ENCODE data around the gene CPT1B. TPM values are rescaled to one million over a fixed set of nuclear protein-coding genes. Genes with fewer than 3 reads are reported as not detected.

Gene CPT1B
- total RNA-seq, 1 experiment from 2014 or later, result 13.1 TPM

DNA sequence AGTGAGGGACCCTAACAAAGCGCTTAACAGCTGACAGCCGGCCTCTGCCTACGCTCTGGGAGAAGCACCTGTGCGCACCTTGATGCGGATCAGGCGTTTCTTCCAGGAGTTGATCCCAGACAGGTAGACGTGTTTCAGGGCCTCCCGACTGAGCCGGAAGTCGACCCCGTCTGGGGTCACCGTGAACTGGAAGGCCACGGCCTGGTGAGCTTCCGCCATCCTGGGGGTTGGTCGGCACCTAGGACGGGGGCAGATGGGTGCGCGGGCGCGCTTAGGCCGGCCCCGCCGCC lies 585 bp downstream of the CPT1B start:
- no peak for ATAC-seq

DNA sequence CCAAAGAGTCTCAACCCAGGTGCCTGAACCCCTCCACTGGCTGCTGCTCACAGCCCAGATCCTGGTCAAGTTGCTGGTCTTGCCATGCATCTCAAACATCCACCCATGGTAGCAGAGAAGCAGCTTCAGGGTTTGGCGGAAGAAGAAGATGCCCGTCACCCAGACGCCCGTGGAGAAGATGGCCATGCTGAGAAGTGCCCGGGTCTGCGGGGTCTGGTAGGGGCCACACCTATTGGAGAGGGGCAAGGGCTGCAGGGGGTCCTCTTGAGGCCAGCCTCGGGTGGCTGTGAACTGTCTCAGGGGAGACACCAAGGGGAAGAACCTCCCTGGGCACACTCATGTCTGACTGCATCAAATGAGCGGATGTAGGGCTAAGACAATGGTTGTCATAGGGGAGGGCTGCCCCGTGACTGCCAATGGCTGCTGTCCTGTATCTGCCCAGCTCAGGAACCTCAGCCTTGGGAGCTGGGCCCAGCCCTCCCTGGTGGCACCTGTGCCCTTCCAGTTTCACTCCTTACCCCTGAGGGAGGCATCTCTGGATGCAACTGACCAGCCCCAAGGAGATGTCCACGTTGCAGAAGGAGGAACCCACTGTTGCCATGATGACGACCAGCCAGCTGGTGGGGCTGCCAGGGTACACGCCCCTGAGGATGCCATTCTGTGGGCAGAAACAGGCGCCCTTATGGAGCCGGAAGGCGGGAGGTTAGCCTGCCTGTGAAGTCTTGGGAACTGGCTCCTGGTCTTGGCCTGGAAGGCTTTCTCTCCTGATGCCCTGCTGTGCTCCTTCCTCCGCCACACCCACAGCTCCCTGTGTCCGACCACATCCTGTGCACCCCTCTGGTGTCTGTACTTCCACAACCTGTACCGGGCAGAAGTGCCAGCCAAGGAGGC lies 1.2 kb downstream of the CPT1B start:
- Histone ChIP-seq H3K4me1 (ENCODE audit: insufficient read depth, low read length) (peaks cover 5% of the 10 kb centered on the region), H3K36me3 (ENCODE audit: low read depth, low read length) (no peaks in the 10 kb centered on the region), H3K9me2 (replicated peaks; ENCODE audit: low read length) (no peaks in the 10 kb centered on the region), H3K79me2 (ENCODE audit: low read length) (peaks cover 11% of the 10 kb centered on the region), H3K27me3 (ENCODE audit: low read length) (no peaks in the 10 kb centered on the region), H4K20me1 (ENCODE audit: low read length) (no peaks in the 10 kb centered on the region), H3K27ac (ENCODE audit: low read length) (no peak overlapping the region), H2AFZ (ENCODE audit: low read length) (no peak overlapping the region), H3F3A (ENCODE audit: low read length, unreplicated experiment) (no peaks in the 10 kb centered on the region), H3K4me2 (ENCODE audit: low read length) (no peak overlapping the region), H3K9me3 (ENCODE audit: low read length) (no peaks in the 10 kb centered on the region), H3K9ac (ENCODE audit: low read length) (no peak overlapping the region), H3K4me3 (ENCODE audit: low read length) (no peak overlapping the region)
- intact Hi-C loops (cut with micrococcal nuclease), result loop anchor here (1.0 kb wide), 1 partner anchor 43 kb away; no protein-coding TSS in a partner anchor
- TF ChIP-seq EZH2phosphoT487 (IDR thresholded peaks at IDR 0.05; ENCODE audit: borderline replicate concordance, low read length) (no peak), EZH2 (IDR thresholded peaks at IDR 0.05; ENCODE audit: low read length, unreplicated experiment) (no peak)
- TF ChIP-seq, protein P1, sequence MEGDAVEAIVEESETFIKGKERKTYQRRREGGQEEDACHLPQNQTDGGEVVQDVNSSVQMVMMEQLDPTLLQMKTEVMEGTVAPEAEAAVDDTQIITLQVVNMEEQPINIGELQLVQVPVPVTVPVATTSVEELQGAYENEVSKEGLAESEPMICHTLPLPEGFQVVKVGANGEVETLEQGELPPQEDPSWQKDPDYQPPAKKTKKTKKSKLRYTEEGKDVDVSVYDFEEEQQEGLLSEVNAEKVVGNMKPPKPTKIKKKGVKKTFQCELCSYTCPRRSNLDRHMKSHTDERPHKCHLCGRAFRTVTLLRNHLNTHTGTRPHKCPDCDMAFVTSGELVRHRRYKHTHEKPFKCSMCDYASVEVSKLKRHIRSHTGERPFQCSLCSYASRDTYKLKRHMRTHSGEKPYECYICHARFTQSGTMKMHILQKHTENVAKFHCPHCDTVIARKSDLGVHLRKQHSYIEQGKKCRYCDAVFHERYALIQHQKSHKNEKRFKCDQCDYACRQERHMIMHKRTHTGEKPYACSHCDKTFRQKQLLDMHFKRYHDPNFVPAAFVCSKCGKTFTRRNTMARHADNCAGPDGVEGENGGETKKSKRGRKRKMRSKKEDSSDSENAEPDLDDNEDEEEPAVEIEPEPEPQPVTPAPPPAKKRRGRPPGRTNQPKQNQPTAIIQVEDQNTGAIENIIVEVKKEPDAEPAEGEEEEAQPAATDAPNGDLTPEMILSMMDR (conservative IDR thresholded peaks at IDR 0.05; ENCODE audit: low read depth, low read length), result no peak
- ATAC-seq, result no peak
- no peak for DNase-seq
- CTCF ChIA-PET, result no interaction called here
- POLR2A ChIA-PET (ENCODE audit: unreplicated experiment), result no interaction called here
- no TSS peak for BruUV-seq (replicated peaks)

More for the DNA sequence above, 585 bp downstream of the CPT1B start:
- no TSS peak for BruUV-seq (replicated peaks)
- no peaks in the 10 kb centered on the region for H3K36me3 ChIP-seq (ENCODE audit: low read depth, low read length)
- POLR2A ChIA-PET (ENCODE audit: unreplicated experiment), result no interaction called here
- H3K9me3 ChIP-seq (ENCODE audit: low read length), result no peaks in the 10 kb centered on the region
- H4K20me1 ChIP-seq (ENCODE audit: low read length), result no peaks in the 10 kb centered on the region
- TF ChIP-seq EZH2phosphoT487 (IDR thresholded peaks at IDR 0.05; ENCODE audit: borderline replicate concordance, low read length) (no peak), EZH2 (IDR thresholded peaks at IDR 0.05; ENCODE audit: low read length, unreplicated experiment) (no peak)
- TF ChIP-seq, protein P1 (conservative IDR thresholded peaks at IDR 0.05; ENCODE audit: low read depth, low read length), result no peak
- no peaks in the 10 kb centered on the region for H3K27me3 ChIP-seq (ENCODE audit: low read length)
- H3K4me3 ChIP-seq (ENCODE audit: low read length), result no peak overlapping the region
- H3F3A ChIP-seq (ENCODE audit: low read length, unreplicated experiment), result no peaks in the 10 kb centered on the region
- no peak for DNase-seq
- H3K9me2 ChIP-seq (replicated peaks; ENCODE audit: low read length), result no peaks in the 10 kb centered on the region
- CTCF ChIA-PET, result no interaction called here
- no peak overlapping the region for H2AFZ ChIP-seq (ENCODE audit: low read length)
- peaks cover 5% of the 10 kb centered on the region for H3K4me1 ChIP-seq (ENCODE audit: insufficient read depth, low read length)
- peaks cover 11% of the 10 kb centered on the region for H3K79me2 ChIP-seq (ENCODE audit: low read length)
- H3K27ac ChIP-seq (ENCODE audit: low read length), result no peak overlapping the region
- H3K4me2 ChIP-seq (ENCODE audit: low read length), result no peak overlapping the region
- intact Hi-C loops (cut with micrococcal nuclease), result no loop called here
- H3K9ac ChIP-seq (ENCODE audit: low read length), result no peak overlapping the region

DNA sequence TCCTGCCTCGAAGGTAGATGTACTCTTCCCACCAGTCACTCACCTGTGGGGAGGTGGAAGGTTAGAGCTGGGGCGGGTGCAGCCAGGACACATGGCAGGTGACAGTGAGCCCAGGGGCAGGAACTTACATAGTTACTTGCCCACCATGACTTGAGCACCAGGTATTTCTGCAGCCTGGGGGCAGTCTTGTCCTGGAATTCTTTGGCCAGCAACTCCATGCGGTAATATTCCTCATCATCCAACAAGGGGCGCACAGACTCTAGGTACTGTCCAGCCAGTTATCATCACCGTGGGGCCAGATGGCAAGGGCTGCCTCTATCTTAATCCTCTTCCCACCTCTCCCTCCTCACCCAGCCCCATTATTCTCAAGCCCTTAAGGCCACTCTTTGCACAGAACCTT lies 2.2 kb downstream of the CPT1B start:
- Histone ChIP-seq H3K79me2 (ENCODE audit: low read length) (peaks cover under 1% of the 10 kb centered on the region), H3K4me2 (ENCODE audit: low read length) (no peak overlapping the region), H3K27me3 (ENCODE audit: low read length) (no peaks in the 10 kb centered on the region), H3K9ac (ENCODE audit: low read length) (no peak overlapping the region), H3K36me3 (ENCODE audit: low read depth, low read length) (no peaks in the 10 kb centered on the region), H4K20me1 (ENCODE audit: low read length) (no peaks in the 10 kb centered on the region), H3K9me2 (replicated peaks; ENCODE audit: low read length) (no peaks in the 10 kb centered on the region), H3F3A (ENCODE audit: low read length, unreplicated experiment) (no peaks in the 10 kb centered on the region), H3K27ac (ENCODE audit: low read length) (no peak overlapping the region), H3K4me3 (ENCODE audit: low read length) (no peak overlapping the region), H3K9me3 (ENCODE audit: low read length) (no peaks in the 10 kb centered on the region), H3K4me1 (ENCODE audit: insufficient read depth, low read length) (no peaks in the 10 kb centered on the region), H2AFZ (ENCODE audit: low read length) (no peak overlapping the region)
- ATAC-seq (peak; percentile 64), DNase-seq (peak; percentile 37)
- intact Hi-C loops (cut with micrococcal nuclease), result loop anchor here (1.0 kb wide), 1 partner anchor 44 kb away; no protein-coding TSS in a partner anchor
- no peak for TF ChIP-seq EZH2phosphoT487 (IDR thresholded peaks at IDR 0.05; ENCODE audit: borderline replicate concordance, low read length)
- TF ChIP-seq EZH2 (IDR thresholded peaks at IDR 0.05; ENCODE audit: low read length, unreplicated experiment), result no peak
- TF ChIP-seq, protein P1 (conservative IDR thresholded peaks at IDR 0.05; ENCODE audit: low read depth, low read length), result peak; percentile 52
- CTCF ChIA-PET, result no interaction called here
- POLR2A ChIA-PET (ENCODE audit: unreplicated experiment), result no interaction called here
- BruUV-seq (replicated peaks), result no TSS peak

Measured in PC-3 (cell line).